Activated CD4-positive, alpha-beta T cell treated with anti-CD3 and anti-CD28 coated beads, Interleukin-2, amount 50 U/mL, for 24 hours (primary cell): ENCODE data around the gene KIF25.
"Not testable (repeated sequence)": the region's sequence is repeated elsewhere in the genome, so short reads cannot be mapped to it uniquely, and the experiment has no call there.

ENCODE experiments used
- DNase-seq, 2 donors: peaks; one replicate each; pipeline ENCODE4 v3.0.0-alpha.2; 2020; ENCODE audit warnings: low read depth in 1 of 2, low spot score in 1 of 2

The KIF25 gene

GRCh38 chr6:167993831-167994230 is 3.6 kb upstream of the KIF25 start:
- DNase-seq = no peak

GRCh38 chr6:167995302-167995701 is 2.2 kb upstream of the KIF25 start:
- no peak for DNase-seq

DNA sequence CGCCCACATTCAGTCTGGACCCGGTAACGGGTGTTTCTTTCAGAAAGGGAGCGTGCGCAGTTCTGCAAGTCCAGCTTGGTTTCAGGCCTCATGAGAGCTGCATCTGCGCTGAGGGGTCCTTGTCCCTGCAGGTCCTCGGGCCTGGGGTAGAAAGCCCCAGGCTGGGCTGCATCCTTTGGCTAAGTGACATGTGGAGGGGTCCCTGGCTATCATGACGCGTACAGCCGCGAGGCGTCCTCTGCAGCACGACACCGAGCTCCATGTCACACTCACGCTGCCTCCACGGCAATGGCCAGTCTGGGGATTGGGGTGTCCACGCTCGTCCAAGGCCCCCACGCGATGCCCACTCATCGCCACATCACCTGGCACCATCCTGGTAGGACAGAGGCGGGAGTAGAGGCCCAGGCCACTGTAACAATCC is 1.7 kb upstream of the KIF25 start:
- DNase-seq = no peak

DNA sequence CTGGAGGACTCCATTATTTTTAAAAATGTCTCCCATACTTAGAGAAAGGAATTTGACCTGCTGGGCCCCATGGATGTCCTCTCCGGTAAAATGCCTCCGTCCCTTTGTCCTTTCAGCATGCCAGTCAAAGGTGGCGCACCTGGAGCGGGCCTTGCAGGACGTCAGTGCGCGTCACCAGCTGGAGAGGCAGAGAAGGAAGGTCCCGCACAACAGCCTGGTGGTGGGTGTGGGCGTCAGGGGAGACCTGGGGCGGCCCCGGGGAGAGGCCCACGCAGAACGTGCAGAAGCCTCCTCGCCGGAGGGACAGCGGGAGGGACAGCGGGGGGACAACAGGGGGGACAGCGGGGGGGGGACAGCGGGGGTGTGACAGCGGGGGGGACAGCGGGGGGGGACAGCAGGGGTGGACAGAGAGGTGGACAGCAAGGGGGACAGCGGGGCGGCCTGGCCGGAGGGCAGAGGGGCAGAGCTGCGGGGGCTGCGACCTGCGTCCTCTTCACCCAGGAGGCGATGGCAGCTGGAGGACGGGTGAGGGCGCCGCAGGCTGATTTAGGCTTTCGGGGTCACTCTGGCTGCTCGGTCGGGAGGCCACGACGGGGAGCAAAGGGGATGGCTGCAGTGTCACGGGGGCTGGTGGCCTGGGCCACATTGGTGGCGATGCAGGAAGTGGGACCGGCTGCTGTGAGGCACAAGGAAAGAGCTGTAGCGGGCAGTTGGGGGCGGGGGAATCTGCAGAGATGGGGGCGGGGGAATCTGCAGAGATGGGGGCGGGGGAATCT is 859 bp upstream of the KIF25 start:
- DNase-seq = no peak

DNA sequence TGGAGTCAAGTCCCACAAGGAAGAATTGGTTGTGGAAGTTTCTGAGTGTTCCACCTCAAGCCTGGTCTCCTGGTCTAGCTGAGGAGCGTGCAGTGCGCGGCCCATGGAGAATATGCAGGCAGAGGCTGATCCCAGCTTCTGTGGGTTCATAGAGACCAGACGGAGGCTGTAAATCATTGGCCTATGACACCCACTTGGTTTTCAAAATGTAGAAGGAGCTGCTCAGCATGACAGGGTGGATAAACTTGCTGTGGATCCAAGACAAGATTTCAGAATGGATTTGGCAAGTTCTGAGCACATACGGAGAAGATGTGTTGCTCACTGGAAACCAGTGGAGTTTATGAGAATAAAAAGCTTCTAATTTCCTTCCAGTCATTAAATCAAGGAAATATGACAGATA is 744 bp downstream of the KIF25 start:
- DNase-seq = no peak

DNA sequence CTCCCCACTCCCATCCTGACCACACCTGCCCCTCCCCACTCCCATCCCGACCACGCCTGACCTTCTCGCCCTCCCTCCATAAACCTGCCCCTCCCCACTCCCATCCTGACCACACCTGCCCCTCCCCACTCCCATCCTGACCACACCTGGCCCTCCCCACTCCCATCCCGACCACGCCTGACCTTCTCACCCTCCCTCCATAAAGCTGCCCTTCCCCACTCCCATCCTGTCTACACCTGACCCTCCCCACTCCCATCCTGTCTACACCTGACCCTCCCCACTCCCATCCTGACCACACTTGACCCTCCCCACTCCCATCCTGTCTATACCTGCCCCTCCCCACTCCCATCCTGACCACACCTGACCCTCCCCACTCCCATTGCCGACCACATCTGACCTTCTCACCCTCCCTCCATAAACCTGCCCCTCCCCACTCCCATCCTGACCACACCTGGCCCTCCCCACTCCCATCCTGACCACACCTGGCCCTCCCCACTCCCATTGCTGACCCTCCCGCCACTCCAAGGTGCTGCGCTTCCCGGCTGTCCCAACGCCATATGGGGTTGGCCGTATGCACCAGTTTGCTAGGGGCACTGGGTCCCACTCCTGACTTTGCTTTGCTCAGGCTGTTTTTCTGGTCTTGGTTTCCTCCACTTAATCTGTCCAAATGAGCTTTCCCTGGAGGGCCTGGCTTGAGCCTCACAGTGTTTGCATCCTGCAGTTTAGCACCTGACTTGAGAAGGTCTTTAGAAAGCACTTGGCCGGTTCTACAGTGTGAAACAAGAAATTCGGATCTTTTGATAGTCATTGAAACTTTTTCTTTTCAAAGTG is 2.9 kb downstream of the KIF25 start:
- DNase-seq = no peak

DNA sequence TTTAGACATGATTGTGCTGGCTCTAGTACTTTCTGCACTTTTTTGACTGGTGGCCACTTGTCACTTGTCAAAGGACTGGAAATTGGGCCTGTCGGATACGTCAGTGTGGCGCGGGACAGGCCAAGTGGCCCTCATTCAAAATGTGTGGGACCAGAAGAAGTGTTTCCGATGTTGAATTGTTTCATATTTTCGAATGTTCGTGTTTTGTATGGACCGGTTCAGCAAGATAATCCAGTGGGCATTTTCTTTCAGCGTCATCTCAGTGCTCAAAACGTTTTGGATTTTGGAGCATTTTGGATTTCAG is 3.5 kb downstream of the KIF25 start:
- DNase-seq = no peak

GRCh38 chr6:168001514-168001913 is 4.0 kb downstream of the KIF25 start:
- DNase-seq = not testable (repeated sequence)

- DNase-seq = no peak
These were observed 5.3 kb downstream of the KIF25 start for GRCh38 chr6:168002804-168003203.

- DNase-seq = no peak
These were observed 6.6 kb downstream of the KIF25 start for GRCh38 chr6:168004023-168004422.

- DNase-seq = no peak
These were observed 7.5 kb downstream of the KIF25 start for GRCh38 chr6:168004945-168005344.

- no peak for DNase-seq
These were observed 8.3 kb downstream of the KIF25 start for GRCh38 chr6:168005796-168006195.

DNA sequence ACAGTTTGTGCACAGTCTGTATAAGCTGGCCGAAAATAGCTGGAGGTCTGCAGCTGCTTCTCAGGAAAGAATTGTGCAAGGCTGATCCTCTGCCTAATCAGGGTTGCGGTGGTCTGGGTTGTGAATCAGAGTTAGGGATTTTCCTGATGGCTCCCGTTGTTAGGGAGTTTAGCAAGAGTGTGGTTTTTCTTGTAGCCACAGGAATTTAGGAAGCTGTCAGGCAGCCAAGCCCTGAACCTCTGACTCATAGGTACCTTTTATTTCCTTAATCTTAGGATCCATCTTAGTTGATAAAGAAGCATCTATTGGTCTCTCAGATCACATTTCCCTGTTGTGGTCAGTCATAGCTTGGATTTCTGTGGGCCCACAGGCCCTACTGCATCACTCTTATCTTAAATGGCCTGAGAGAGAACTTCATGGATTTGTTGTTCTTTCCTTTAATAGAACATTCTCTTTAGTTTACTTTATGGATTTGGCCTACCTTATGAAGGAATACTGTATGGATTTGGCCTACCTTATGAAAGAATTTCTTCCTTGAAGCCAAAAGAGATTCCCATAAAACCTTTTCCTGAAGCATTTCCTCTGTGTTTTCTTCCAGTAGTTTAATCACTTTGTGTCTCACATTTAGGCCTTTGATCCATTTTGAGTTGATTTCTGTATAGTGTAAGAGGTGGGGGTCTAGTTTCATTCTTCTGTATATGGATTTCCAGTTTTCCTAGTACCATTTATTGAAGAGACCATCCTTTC is 10.3 kb downstream of the KIF25 start:
- DNase-seq = no peak

GRCh38 chr6:168009331-168009730 is 11.9 kb downstream of the KIF25 start:
- no peak for DNase-seq

DNA sequence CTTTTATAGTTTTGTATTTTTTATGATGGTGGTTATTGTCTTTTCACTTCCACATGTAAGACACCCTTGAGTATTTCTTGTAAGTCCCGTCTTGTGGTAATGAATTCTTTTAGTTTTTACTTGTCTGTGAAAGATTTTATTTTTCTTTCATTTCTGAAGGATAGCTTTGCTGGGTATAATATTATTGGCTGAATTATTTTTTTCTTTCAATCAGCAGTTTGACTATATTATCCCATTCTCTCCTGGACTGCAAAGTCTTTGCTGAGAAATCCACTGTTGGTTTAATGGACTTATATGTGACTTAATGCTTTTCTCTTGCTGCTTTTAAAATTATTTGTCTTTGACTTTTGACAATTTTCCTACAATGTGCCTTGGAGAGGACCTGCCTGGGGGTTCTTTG is 13.8 kb downstream of the KIF25 start:
- DNase-seq = no peak

DNA sequence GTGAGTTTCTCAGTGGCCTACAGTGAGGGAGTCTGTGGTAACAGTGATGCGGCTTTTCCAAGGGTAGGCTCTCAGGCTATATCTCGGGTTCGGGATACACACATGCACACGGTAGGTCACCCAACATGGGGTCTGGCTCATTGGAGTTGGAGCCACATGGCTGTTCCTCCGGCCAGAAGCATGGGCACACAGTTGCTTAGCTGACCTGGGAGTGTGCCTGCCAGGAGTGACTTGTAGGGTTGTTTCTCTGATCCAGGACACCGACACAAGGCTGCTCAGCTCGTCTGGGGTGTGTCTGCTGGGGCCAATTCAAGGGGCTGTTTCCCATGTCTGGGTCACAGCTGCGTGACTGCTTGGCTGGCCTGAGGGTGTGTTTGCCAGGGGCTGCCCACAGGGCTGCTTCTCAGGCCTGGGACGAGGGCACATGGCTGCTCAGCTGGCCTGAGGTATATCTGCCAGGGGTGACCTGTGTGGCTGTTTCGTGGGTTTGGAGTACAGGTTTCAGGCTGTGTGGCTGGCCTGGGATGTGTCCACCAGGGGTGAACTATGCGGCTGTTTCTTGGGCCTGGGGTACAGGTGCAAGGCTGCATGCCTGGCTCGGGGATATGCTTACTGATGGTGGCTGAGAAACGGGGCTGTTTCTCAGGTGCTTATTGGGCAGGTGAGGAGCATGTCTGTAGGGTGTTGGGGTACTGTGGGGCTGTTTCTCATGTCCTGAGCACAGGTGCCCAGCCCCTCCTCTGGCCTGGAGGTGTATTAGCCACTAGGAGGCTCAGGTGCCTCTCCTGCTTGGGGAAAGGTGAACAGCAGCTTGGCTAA is 15.2 kb downstream of the KIF25 start:
- DNase-seq = no peak

DNA sequence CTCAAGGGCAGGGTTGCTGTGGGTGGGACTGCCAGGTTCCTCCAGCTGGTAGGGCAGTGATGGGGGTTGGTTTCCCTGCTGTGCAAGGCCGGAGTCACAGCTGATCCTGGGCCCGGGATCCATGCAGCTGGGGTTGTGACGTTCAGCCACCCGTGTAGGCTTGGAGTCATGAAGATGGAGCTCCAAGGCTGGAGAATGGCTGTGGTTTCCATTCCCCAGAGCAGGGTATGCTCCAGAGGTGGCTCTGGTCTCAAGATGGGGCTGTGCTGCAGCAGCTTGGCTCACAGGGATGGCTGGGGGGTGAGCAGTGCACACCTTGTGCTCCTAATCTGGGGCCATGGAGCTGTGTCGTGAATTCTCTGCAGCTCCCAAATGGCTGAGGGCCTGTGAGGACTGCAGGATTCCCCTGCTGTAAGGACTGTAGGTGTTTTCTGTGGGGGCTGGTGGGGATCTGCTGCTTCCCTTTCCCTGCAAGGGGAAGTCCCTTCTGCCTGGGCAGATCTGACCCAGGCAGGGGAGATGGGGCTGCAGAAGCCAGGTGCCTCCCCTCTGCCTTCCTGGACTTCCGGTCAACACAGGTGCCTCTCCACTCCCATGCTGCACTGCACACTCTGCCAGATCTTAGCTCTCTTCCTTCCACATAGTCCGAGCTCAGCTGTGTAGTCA is 15.9 kb downstream of the KIF25 start:
- no peak for DNase-seq

GRCh38 chr6:168014428-168014827 is 17.0 kb downstream of the KIF25 start:
- DNase-seq = no peak

DNA sequence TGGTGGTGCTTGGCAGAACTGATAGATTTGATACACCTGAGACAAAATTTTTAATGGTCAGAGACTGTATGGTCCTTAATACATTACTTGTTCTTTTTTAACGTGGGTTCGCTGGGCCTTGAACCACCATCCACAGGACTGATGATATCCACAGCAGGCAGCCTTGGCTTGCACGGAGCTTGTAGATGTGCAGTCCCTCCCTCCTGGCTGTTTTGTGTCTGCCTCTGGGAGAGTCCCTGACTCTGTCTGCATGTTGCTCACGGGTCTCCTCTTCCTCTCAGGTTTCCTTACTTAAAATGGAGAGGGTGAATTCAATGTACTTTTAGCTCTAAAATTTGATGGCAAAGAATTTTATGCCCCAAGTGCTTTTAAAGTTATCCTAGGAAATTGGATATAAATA is 17.5 kb downstream of the KIF25 start:
- no peak for DNase-seq

- DNase-seq = no peak
These were observed 18.2 kb downstream of the KIF25 start for GRCh38 chr6:168015482-168016175.
